Activated T-helper 1 cell treated with Interleukin-2 at 50 U/mL for 16 hours (primary cell): ENCODE measurements around the gene DHCR24.

ENCODE experiments used
- DNase-seq: peaks from one replicate; pipeline ENCODE4 v3.0.0-alpha.2; 2020; ENCODE audit warnings: low read depth

DHCR24 gene

GRCh38 chr1:54816130-54816529 lies 70.9 kb downstream of the DHCR24 start:
- no peak for DNase-seq

- DNase-seq: no peak
Observed at GRCh38 chr1:54815086-54815876, 71.7 kb downstream of the DHCR24 start.

GRCh38 chr1:54814571-54814970 lies 72.4 kb downstream of the DHCR24 start:
- DNase-seq: no peak

GRCh38 chr1:54814126-54814498 lies 72.9 kb downstream of the DHCR24 start:
- no peak for DNase-seq

- DNase-seq: no peak
Observed at GRCh38 chr1:54813485-54814125, 73.4 kb downstream of the DHCR24 start.

- DNase-seq: no peak
Observed at GRCh38 chr1:54812801-54813484, 74.1 kb downstream of the DHCR24 start.

GRCh38 chr1:54811739-54812655 lies 75.0 kb downstream of the DHCR24 start:
- no peak for DNase-seq

- no peak for DNase-seq
Observed at GRCh38 chr1:54811066-54811465, 75.9 kb downstream of the DHCR24 start.

GRCh38 chr1:54810153-54810942 lies 76.6 kb downstream of the DHCR24 start:
- DNase-seq: peak; percentile 37

- no peak for DNase-seq
Observed at GRCh38 chr1:54809496-54810074, 77.4 kb downstream of the DHCR24 start.

GRCh38 chr1:54808443-54809207 lies 78.4 kb downstream of the DHCR24 start:
- DNase-seq: no peak

- DNase-seq: no peak
Observed at GRCh38 chr1:54807756-54808155, 79.2 kb downstream of the DHCR24 start.

GRCh38 chr1:54806931-54807611 lies 79.9 kb downstream of the DHCR24 start:
- no peak for DNase-seq

- no peak for DNase-seq
Observed at GRCh38 chr1:54805981-54806381, 81.0 kb downstream of the DHCR24 start.

GRCh38 chr1:54805466-54805865 lies 81.5 kb downstream of the DHCR24 start:
- DNase-seq: no peak

- no peak for DNase-seq
Observed at GRCh38 chr1:54804471-54805132, 82.4 kb downstream of the DHCR24 start.

- no peak for DNase-seq
Observed at GRCh38 chr1:54803761-54804470, 83.1 kb downstream of the DHCR24 start.
